MCF 10A (cell line): ENCODE data around the gene IFNA8. TPM values are rescaled to one million over a fixed set of nuclear protein-coding genes. Genes with fewer than 3 reads are reported as not detected.
"Not testable (repeated sequence)": the region's sequence is repeated elsewhere in the genome, so short reads cannot be mapped to it uniquely, and the experiment has no call there.

Experiments
- Bru-seq: library from RNA; stranded (reverse); fragments of 400-500 nt; gene quantifications from one replicate; lab custom pipeline; 2021; lab: Mats Ljungman, UMichigan
- BruChase-seq, 2 experiments: library from RNA; stranded (reverse); fragments of 400-500 nt; gene quantifications; one replicate each; lab custom pipeline; 2021; lab: Mats Ljungman, UMichigan
- BruUV-seq: library from RNA; stranded (reverse); fragments of 400-500 nt; replicated peaks from 2 replicates; lab custom pipeline; 2021; lab: Mats Ljungman, UMichigan
- CTCF ChIA-PET: fragments of 300-600 bp; sonication (Branson Sonifier 250); formaldehyde crosslinking; extraction: SDS; loops from one replicate; lab custom pipeline; 2021; ENCODE audit warnings: antibody characterized with exemption, inconsistent platforms; lab: Yijun Ruan, JAX
- POLR2A ChIA-PET: fragments of 300-600, 350-650 bp; sonication (Branson Sonifier 250); formaldehyde crosslinking; extraction: SDS; loops from one replicate; lab custom pipeline; 2020; ENCODE audit warnings: antibody characterized with exemption, inconsistent platforms; lab: Yijun Ruan, JAX
- DNase-seq: peaks from one replicate; pipeline ENCODE4 v3.0.0-alpha.2; 2018; ENCODE audit not compliant: unreplicated experiment
- H3K27ac Mint-ChIP-seq: one replicate; pipeline ENCODE4 v1.8.0; 2022; ENCODE audit warnings: mild to moderate bottlenecking, low read depth, mixed read lengths; ENCODE audit not compliant: unreplicated experiment
- H3K27me3 Mint-ChIP-seq: one replicate; pipeline ENCODE4 v1.8.0; 2022; ENCODE audit warnings: mixed read lengths; ENCODE audit not compliant: insufficient read depth, unreplicated experiment
- H3K36me3 Mint-ChIP-seq: one replicate; pipeline ENCODE4 v1.8.0; 2022; ENCODE audit warnings: mild to moderate bottlenecking, moderate library complexity, mixed read lengths; ENCODE audit not compliant: insufficient read depth, unreplicated experiment
- H3K4me1 Mint-ChIP-seq: one replicate; pipeline ENCODE4 v1.8.0; 2022; ENCODE audit warnings: mixed read lengths; ENCODE audit not compliant: insufficient read depth, unreplicated experiment
- H3K4me3 Mint-ChIP-seq: one replicate; pipeline ENCODE4 v1.8.0; 2022; ENCODE audit warnings: mild to moderate bottlenecking, moderate library complexity, mixed read lengths; ENCODE audit not compliant: unreplicated experiment
- H3K9me3 Mint-ChIP-seq: one replicate; pipeline ENCODE4 v1.8.0; 2022; ENCODE audit warnings: mixed read lengths; ENCODE audit not compliant: unreplicated experiment
- intact Hi-C: fragments of 100-400 bp; cut with micrococcal nuclease; formaldehyde crosslinking; loops from 2 replicates; pipeline ENCODE4 v1.14.1; 2022
- long read RNA-seq: library from polyadenylated mRNA; stranded (forward); transcript quantifications from one replicate; pipeline ENCODE4 v2.0.0, GENCODE V29; 2022
- total RNA-seq: library from RNA; stranded (reverse); gene quantifications from 2 replicates; pipeline ENCODE4 v1.2.3, GENCODE V29; 2022
- TF ChIP-seq, protein P1 (sequence below): fragments of 200-600 bp; IDR thresholded peaks from one replicate; pipeline ENCODE4 v1.8.0; 2022; ENCODE audit warnings: antibody characterized with exemption, mild to moderate bottlenecking; ENCODE audit not compliant: unreplicated experiment

The IFNA8 gene
- total RNA-seq (not detected in 2 replicates), Bru-seq, nascent RNA (not detected), BruChase-seq, experiment 1, labeled RNA remaining after a 6-hour chase (not detected), BruChase-seq, experiment 2, labeled RNA remaining after a 2-hour chase (not detected)
- long read RNA-seq = 0 reads

DNA sequence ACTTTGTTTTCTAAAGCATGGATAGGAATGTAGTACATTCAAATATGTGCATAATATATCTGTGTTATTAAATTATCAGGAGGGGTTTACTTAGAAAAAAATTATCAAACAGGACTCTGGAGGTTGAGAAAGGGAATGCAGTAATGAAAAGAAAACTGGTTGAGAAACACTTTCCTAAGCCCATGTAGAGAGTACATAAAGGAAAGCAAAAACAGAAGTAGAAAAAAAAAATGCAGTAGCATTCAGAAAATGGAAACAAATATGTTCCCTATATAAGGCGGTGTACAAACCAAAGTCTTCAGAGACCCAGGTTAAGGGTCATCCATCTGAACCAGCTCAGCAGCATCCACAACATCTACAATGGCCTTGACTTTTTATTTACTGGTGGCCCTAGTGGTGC, at the start of gene IFNA8:
Gene IFNA8 (plus strand): TSS at position 301 of the 400 bp plus-strand sequence. CDS start 60 bp downstream, at position 361.
- ChIA-PET POLR2A (no interaction called here), CTCF (no interaction called here)
- no TSS peak for BruUV-seq
- H3K27me3 Mint-ChIP-seq = peaks cover 34% of the 10 kb centered on the region
- no peaks in the 10 kb centered on the region for H3K4me1 Mint-ChIP-seq
- H3K4me3 Mint-ChIP-seq = no peak within 1 kb of the TSS
- H3K27ac Mint-ChIP-seq = no peak within 1 kb of the TSS
- H3K36me3 Mint-ChIP-seq = peaks cover 4% of the 10 kb centered on the region
- no peak for DNase-seq
- no peaks in the 10 kb centered on the region for H3K9me3 Mint-ChIP-seq
- intact Hi-C loops = no loop called here
- TF ChIP-seq, protein P1, sequence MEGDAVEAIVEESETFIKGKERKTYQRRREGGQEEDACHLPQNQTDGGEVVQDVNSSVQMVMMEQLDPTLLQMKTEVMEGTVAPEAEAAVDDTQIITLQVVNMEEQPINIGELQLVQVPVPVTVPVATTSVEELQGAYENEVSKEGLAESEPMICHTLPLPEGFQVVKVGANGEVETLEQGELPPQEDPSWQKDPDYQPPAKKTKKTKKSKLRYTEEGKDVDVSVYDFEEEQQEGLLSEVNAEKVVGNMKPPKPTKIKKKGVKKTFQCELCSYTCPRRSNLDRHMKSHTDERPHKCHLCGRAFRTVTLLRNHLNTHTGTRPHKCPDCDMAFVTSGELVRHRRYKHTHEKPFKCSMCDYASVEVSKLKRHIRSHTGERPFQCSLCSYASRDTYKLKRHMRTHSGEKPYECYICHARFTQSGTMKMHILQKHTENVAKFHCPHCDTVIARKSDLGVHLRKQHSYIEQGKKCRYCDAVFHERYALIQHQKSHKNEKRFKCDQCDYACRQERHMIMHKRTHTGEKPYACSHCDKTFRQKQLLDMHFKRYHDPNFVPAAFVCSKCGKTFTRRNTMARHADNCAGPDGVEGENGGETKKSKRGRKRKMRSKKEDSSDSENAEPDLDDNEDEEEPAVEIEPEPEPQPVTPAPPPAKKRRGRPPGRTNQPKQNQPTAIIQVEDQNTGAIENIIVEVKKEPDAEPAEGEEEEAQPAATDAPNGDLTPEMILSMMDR = no peak

DNA sequence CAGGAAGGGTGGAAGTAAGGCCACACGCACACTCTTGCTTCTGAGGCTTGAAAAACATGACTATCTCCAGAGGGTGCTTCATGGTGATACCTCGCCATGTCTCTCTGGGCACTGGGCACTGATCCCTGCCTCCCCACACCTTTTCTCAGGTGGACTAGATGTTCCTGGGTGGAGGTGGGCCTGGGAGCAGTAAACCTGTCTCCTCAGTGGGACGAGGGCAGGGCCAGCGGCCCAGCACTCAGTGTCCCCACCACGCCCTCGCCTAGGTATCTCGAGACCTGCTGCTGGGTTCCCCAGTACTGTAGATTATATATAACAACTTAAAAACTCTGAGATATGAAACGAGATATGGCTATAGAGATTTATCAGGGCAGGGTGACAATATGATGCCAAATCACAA, 46.6 kb upstream of the IFNA8 start:
- intact Hi-C loops = no loop called here
- Mint-ChIP-seq H3K4me1 (no peaks in the 10 kb centered on the region), H3K9me3 (no peaks in the 10 kb centered on the region), H3K27me3 (peaks cover 38% of the 10 kb centered on the region), H3K27ac (no peak overlapping the region), H3K4me3 (no peak overlapping the region), H3K36me3 (no peaks in the 10 kb centered on the region)
- ChIA-PET POLR2A (no interaction called here), CTCF (interaction anchor here (0.6 kb wide), 1 partner anchor 72 kb away, joined by 3 read pairs; no protein-coding TSS in a partner anchor)
- no peak for DNase-seq
- TF ChIP-seq, protein P1 = no peak
- no TSS peak for BruUV-seq

DNA sequence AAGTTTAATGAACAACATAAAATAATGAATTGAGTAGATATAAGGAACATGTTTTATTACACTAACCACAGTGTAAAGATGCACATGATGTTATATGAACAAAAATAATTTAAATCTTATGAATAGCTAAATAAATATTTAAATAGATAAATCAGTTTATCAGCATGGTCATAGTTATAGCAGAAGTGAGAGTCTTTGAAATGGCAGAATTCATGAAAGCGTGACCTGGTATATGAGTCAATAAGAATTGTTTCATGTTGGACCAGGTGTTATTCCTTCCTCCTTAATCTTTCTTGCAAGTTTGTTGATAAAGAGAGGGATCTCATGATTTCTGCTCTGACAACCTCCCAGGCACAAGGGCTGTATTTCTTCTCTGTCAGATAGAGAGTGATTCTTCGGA, 41.7 kb upstream of the IFNA8 start:
- H3K36me3 Mint-ChIP-seq, H3K27ac Mint-ChIP-seq, CTCF ChIA-PET, H3K4me3 Mint-ChIP-seq, DNase-seq, H3K9me3 Mint-ChIP-seq, H3K4me1 Mint-ChIP-seq, intact Hi-C loops, BruUV-seq, POLR2A ChIA-PET: not testable (repeated sequence)
- peaks cover 59% of the 10 kb centered on the region for H3K27me3 Mint-ChIP-seq

DNA sequence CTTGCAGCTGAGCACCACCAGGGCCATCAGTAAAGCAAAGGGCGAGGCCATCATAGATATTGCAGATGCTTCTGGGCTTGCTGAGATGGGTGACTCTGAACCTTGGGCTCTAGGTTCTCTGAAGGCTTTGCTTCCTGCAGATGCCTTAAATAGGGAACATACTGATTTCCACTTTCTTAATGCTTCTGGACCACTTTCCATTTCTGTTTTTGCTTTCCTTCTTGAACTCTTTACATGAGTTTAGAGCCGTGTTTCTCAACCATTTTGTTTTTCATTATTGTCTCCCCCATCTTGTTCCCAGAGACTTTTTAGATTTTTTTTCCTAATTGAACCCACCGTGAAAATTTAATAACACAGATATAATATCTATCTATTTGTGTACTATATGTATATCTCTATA, 41.0 kb upstream of the IFNA8 start, which contains the start of gene IFNA13:
Gene IFNA13 (minus strand): TSS at position 101 of the 400 bp plus-strand sequence. CDS start 47 bp downstream, at position 54.
- DNase-seq = no peak
- Mint-ChIP-seq H3K27me3 (peaks cover 66% of the 10 kb centered on the region), H3K9me3 (no peaks in the 10 kb centered on the region), H3K27ac (no peak within 1 kb of the TSS), H3K4me3 (no peak within 1 kb of the TSS), H3K4me1 (no peaks in the 10 kb centered on the region), H3K36me3 (no peaks in the 10 kb centered on the region)
- BruUV-seq = no TSS peak
- ChIA-PET CTCF (no interaction called here), POLR2A (interaction anchor here (1.1 kb wide), 1 partner anchor 11 kb away, joined by 3 read pairs; no protein-coding TSS in a partner anchor)
- intact Hi-C loops = no loop called here
- TF ChIP-seq, protein P1 = no peak

DNA sequence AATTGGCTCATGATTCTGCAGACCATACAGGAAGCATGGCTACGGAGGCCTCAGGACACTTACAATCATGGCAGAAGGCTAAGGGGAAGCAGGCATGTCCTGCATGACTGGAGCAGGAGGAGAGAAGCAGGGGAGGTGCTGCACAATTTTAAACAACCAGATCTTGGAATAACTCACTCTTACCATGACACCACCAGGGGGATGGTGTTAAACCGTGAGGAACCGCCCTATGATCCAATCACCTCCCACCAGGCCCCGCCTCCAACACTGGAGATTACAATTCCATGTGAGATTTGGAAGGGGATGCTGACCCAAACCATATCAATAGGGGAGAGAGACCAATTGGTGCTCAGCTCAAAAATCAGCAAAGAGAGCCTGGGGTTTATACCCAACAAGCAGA, 37.5 kb upstream of the IFNA8 start:
- DNase-seq, H3K9me3 Mint-ChIP-seq, H3K27ac Mint-ChIP-seq, CTCF ChIA-PET, H3K4me3 Mint-ChIP-seq, H3K36me3 Mint-ChIP-seq, BruUV-seq, intact Hi-C loops, POLR2A ChIA-PET, H3K4me1 Mint-ChIP-seq: not testable (repeated sequence)
- H3K27me3 Mint-ChIP-seq = peaks cover 51% of the 10 kb centered on the region
